Stimulated activated CD8-positive, alpha-beta memory T cell treated with anti-CD3 and anti-CD28 coated beads, Interleukin-15, amount 100 ng/mL, for 48 hours (primary cell): ENCODE results near the gene RTF2.
"Not testable (repeated sequence)": the region's sequence is repeated elsewhere in the genome, so short reads cannot be mapped to it uniquely, and the experiment has no call there.

Experiments
- DNase-seq, 2 donors: peaks; one replicate each; pipeline ENCODE4 v3.0.0-alpha.2; 2020; ENCODE audit warnings: low read depth in 2 of 2

RTF2 gene

DNA sequence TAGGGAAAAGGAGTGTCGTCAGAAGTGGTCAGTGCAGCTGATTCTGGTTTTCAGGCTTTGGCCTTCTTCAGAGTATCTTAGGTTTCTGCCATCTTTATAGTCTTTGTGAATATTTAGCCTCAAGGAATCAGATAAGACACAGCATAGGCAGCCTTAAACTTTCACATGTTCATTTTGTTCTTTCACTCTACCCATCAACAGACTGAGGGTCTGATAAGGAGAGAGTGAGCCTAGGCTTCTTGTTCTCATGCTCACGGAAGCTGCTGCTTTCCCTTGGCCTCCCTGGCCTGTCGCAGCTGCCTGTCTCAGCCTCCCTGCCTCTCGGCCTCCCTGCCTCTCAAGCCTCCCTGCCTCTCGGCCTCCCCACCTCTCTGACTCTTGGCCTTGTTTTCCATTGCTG, 20.1 kb downstream of the RTF2 start:
- no peak for DNase-seq

- no peak for DNase-seq
These were observed 32.7 kb downstream of the RTF2 start for GRCh38 chr20:56501116-56501515.

DNA sequence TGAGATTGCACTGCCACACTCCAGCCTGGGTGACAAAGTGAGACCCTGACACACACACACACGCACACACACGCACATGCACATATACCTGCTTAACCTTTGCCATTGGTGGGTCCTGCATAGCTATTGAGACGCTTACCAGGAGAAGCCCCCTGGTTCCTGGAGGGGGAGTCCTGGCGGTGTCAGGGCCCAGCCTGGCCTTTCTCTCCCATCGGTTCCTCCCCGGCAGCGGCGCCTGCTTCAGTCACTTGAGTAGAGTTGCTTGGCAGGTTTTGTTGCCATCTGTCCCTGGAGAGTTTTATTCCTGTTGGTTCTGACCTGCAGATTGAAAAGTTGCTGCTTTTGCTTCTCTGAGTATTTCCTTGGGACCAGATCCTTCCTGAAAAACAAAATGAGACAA, 35.5 kb downstream of the RTF2 start:
- DNase-seq: no peak

- peak in 1 of 2 donors; percentile 4 for DNase-seq
These were observed 36.1 kb downstream of the RTF2 start for GRCh38 chr20:56504373-56505005.

GRCh38 chr20:56506103-56506502, 37.7 kb downstream of the RTF2 start:
- DNase-seq: no peak

DNA sequence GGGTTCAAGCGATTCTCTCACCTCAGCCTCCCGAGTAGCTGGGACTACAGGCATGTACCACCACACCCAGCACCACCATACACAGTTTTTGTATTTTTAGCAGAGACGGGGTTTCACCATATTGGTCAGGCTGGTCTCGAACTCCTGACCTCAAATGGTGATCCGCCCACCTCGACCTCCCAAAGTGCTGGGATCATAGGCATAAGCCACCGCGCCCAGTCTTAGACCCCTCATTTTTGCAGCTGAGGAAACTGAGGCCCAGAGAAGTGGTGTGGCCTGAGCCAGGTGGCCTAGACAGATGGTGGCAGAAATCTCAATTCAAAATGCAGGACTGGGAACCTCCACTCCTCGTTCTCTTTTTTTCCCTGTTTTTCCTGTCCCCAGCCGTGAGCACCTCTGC, 43.5 kb downstream of the RTF2 start:
- no peak for DNase-seq

DNA sequence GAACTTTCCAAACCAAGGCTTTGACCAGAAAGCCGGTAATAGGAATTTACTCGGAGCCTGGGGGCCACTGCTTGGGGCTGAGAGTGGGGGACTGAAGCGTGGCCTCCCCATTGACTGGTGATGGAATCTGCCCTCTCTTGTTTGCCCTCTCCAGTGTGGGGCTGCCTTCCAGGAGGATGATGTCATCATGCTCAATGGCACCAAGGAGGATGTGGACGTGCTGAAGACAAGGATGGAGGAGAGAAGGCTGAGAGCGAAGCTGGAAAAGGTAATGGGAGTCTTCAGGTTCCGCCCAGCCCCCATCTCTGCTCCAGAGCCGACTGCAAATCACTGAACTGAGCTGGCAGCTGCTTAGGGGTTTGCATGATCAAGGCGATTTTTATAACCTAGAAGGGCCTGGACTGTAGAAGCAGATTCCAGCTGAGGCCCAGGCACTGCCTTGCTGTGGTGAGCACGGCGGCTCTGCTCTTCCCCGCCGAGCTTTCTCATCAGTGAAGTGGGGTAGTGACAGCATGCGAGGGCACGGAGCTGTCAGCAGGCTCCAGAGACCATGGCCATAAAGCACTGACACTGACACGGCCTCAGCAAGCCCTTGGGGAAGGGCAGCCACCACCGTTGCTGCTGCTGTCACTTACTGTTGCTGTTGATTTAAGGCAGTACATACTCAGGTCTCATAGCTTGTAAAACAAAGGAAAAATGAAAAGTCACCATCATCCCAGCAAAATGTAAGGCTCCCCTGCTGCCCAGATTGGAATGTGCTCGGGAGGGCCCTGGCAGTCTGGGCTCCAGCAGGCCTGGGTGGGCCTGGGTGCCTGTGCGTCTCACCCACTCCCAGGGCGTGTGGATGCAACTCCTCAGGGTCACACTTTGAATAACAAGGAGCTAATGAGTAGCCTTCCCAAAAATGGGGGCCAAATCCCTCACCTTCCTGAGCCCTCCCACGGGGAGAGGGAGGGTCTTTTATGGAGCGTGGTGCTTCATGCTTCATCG, 45.0 kb downstream of the RTF2 start:
- no peak for DNase-seq

- DNase-seq: no peak
These were observed 48.2 kb downstream of the RTF2 start for GRCh38 chr20:56516631-56517030.

- no peak for DNase-seq
These were observed 48.8 kb downstream of the RTF2 start for GRCh38 chr20:56517211-56517610.

GRCh38 chr20:56517641-56518040, 49.2 kb downstream of the RTF2 start:
- no peak for DNase-seq

- DNase-seq: no peak
These were observed 49.7 kb downstream of the RTF2 start for GRCh38 chr20:56518126-56518525.

DNA sequence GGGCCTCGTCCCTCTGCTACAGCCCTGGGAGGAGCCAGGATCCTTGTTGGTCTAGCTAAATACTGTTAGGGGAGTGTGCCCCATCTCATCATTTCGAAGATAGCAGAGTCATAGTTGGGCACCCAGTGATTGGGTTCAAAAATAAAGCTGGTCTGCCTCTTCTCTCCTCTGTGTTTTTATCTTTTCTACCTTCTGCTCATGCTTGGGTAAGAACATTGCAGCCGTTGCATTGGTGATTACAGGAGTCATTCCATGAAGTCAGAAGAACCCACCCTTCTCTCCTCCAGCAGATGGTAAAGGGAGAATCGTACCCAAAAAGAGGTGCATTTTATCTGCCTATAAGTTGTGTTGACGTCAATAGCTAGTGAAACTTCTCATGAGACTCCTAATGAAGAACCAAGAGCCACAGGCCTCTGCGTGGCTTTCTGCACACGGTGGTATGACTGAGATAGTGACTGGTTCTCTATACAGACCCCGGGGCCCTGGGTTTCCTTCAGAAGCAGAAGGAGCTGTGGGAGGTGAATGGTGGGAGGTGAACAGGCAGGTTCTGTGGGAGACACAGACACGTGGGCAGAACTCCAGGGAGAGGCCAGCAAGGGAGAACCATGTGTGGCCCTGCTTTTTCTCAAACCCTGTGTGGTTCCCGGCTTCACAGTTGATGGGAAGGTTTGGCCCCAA, 50.4 kb downstream of the RTF2 start:
- DNase-seq: no peak

DNA sequence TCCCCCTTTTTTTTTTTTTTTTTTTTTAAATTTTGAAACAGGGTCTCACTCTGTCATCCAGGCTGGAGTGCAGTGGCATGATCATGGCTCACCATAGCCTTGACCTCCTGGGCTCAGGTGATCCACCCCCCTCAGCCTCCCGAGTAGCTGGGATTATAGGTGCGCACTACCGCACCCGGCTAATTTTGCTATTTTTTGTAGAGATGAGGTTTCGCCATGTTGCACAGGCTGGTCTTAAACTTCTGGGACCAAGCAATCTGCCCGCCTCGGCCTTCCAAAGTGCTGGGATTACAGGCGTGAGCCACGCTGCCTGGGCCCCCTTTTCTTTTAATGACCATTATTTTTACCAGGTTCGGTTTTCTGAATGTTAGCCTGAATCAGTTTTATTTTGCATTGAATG, 51.1 kb downstream of the RTF2 start:
- DNase-seq: no peak

GRCh38 chr20:56520180-56520579, 51.8 kb downstream of the RTF2 start:
- no peak for DNase-seq

GRCh38 chr20:56520746-56521354, 52.4 kb downstream of the RTF2 start:
- not testable (repeated sequence) for DNase-seq

- DNase-seq: no peak
These were observed 53.9 kb downstream of the RTF2 start for GRCh38 chr20:56522311-56522710.

GRCh38 chr20:56524444-56524843, 56.0 kb downstream of the RTF2 start, which contains the start of gene FAM209A:
Gene FAM209A, plus strand, starts transcription at chr20:56524744. Its CDS starts 65 bp downstream, at chr20:56524809.
- not testable (repeated sequence) for DNase-seq

GRCh38 chr20:56527521-56527920, 59.1 kb downstream of the RTF2 start:
- DNase-seq: no peak

GRCh38 chr20:56532946-56533345, 64.5 kb downstream of the RTF2 start, which contains the start of gene FAM209B:
Gene FAM209B, plus strand, starts transcription at chr20:56533246. Its CDS starts 96 bp downstream, at chr20:56533342.
- not testable (repeated sequence) for DNase-seq

DNA sequence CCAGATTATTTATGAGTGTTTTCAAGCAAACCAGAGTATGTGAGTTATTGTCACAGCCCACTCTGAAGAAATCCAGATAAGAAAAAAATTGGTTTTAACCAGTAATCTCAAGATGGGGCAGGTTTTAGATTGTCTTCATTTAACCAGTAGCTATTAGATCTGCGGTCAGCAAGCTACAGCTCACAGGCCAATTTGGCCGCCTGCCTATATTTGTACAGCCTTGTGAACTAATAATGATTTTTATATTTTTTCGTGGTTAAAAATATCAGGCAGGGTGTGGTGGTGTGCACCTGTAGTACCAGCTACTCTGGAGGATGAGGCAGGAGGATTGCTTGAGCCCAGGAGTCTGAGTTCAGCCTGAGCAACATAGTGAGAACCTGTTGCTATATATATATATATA, 69.6 kb downstream of the RTF2 start:
- DNase-seq: no peak

DNA sequence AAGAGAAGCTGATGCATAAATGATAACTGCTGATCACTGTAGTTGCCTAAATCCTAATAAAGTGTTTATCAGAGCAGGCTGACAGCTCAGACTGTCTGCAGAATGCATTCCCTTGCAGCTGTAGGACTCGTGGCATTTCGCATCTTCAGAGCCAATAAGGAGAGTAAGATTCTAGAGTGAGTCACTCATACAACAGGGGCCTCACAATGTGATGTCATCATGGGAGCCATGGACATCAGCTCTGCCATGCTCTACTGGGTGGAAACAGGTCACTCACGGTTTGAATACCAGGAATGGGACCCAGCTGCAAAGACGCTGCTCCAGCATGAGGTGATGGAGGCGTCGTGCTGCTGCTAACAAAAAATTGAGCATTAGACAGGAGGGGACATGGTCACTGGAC, 72.0 kb downstream of the RTF2 start:
- no peak for DNase-seq
